HG03354 (cell line): ENCODE results near the gene SLC35D2.

Source experiments
- ATAC-seq: cut with Tn5 transposase; IDR thresholded peaks from one replicate; pipeline ENCODE4 v1.9.1; 2021; ENCODE audit warnings: mild to moderate bottlenecking; ENCODE audit not compliant: unreplicated experiment, poor library complexity, severe bottlenecking

The SLC35D2 gene

GRCh38 chr9:96383165-96383942 is at the start of gene SLC35D2:
Gene SLC35D2 (minus strand): TSS chr9:96383711. CDS start chr9:96383634, 77 bp downstream.
- peak; percentile 58 for ATAC-seq

GRCh38 chr9:96430377-96430776 is 46.9 kb upstream of the SLC35D2 start:
- no peak for ATAC-seq

DNA sequence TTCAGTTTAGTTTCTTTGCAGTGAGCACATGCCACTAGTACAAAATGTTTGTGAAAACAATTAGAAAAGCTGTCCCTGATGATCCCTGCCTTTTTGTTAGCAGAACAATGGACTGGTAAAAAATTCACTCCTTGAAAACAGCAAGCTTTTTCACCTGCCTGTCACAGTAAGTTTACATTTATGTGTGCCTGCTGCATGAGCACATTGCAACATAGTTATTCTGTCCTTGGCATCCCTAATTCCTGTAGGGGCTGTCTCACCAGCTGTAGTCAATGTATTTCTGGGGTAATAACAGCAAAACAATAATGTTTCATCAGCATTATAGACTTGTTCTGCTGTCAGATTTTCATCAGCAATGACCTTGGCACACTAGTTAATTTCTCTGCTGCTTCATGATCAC is 46.2 kb upstream of the SLC35D2 start:
- ATAC-seq, result no peak

- no peak for ATAC-seq
Measured at GRCh38 chr9:96425500-96426169, 42.1 kb upstream of the SLC35D2 start.

DNA sequence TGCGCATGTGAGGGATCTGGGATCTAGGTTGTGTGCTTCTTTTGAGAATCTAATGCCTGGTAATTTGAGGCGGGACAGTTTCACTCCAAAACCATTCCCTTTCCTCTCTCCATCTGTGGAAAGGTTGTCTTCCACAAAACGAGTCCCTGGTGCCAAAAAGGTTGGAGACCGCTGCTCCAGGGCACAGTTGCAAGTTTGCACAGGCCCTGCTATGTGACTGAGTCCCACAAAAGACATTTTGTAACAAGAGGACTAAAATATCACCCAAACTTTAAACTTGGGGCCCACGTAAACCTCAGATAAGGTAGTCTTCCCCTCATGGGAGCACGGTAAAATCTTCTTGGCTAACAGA is 40.5 kb upstream of the SLC35D2 start:
- ATAC-seq, result no peak

GRCh38 chr9:96423322-96423984 is 39.9 kb upstream of the SLC35D2 start:
- no peak for ATAC-seq

- no peak for ATAC-seq
Measured at GRCh38 chr9:96420468-96421219, 37.1 kb upstream of the SLC35D2 start.

GRCh38 chr9:96419691-96419969 is 36.1 kb upstream of the SLC35D2 start:
- no peak for ATAC-seq

- peak; percentile 36 for ATAC-seq
Measured at GRCh38 chr9:96418920-96419690, 35.6 kb upstream of the SLC35D2 start.

GRCh38 chr9:96418083-96418919 is 34.8 kb upstream of the SLC35D2 start, which contains the start of gene ZNF367:
Gene ZNF367 (minus strand): TSS chr9:96418370. CDS start chr9:96418032, 338 bp downstream.
- ATAC-seq, result peak; percentile 67

GRCh38 chr9:96417661-96418082 is 34.2 kb upstream of the SLC35D2 start:
- peak; percentile 1 for ATAC-seq

GRCh38 chr9:96417051-96417586 is 33.6 kb upstream of the SLC35D2 start:
- peak; percentile 25 for ATAC-seq

GRCh38 chr9:96413302-96414221 is 30.1 kb upstream of the SLC35D2 start:
- peak; percentile 33 for ATAC-seq

DNA sequence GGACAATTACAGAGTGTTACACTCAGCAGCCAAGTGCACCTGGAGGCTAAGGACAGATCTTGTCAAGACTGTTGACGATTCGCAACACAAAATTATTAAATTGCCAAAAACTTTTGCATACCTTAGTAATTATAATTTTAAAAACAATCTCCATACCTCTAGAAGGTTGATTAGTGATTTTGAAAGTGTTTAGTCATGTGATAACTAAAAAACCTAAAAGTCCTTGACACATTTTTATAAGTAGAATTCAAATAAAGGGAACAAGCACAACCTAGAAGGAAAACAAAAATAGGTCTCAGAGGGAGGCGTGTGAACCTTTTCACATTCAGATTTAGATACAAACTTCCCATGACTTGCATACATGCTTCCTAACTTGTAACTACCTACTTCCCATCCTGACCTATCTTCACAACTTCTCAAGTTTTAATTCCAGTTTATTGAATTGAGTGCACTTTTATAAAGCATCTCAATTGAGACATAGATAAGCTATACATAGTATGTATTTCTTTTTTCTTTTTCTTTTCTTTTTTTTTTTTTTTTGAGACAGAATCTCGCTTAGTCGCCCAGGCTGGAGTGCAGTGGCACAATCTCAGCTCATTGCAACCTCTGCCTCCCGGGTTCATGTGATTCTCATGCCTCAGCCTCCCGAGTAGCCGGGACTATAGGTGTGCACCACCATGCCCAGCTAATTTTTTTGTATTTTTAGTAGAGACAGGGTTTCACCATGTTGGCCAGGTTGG is 28.8 kb upstream of the SLC35D2 start:
- ATAC-seq, result no peak

DNA sequence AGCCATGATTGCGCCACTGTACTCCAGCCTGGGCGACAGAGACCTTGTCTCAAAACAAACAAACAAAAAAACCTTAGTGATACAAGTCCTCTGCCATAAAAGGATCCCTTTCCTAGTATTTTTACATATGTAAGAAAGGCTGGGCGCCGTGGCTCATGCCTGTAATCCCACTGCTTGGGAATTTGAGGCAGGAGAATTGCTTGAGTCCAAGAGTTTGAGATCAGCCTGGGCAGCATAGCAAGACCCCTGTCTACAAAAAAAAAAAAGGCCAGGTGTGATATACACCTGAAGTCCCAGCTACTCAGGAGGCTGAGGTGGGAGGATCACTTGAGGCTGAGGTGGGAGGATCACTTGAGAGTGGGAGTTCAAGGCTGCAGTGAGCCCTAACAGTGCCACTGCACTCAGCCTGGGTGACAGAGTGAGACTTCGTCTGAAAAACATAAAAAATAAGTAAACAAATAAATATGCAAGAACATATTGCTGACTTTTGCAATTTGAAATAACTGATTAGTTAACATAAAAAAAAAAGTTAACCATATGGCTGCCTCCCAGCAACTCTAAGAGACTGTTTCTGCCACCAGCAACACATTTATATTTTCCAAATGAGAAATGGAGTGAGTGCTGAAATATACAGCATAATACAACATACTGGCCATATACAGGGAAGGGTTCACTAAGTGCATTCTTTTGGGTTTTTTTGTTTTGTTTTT is 27.8 kb upstream of the SLC35D2 start:
- no peak for ATAC-seq
